ENCODE data around the gene TBKBP1. TPM values are rescaled to one million over a fixed set of nuclear protein-coding genes. Genes with fewer than 3 reads are reported as not detected.

The TBKBP1 gene
- total and polyA plus RNA-seq, 4 donors, result 0.25 to 2.0 (median 1.5) TPM

GRCh38 chr17:47670064-47670463 is 23.9 kb upstream of the TBKBP1 start:
- no peak for TF ChIP-seq CTCF (IDR thresholded peaks at IDR 0.05; ENCODE audit: low read depth, low read length, missing input control)
- no peak for TF ChIP-seq HNF4G (IDR thresholded peaks at IDR 0.05)
- TF ChIP-seq HNF4A (conservative IDR thresholded peaks at IDR 0.05), result no peak
- no peak for TF ChIP-seq RXRA (IDR thresholded peaks at IDR 0.05)
- no peak for TF ChIP-seq REST (IDR thresholded peaks at IDR 0.05)
- TF ChIP-seq NR2F2 (IDR thresholded peaks at IDR 0.05), result no peak
- TF ChIP-seq ATF3 (IDR thresholded peaks at IDR 0.05), result no peak
- TF ChIP-seq JUND (IDR thresholded peaks at IDR 0.05), result no peak
- no peak for TF ChIP-seq EGR1 (IDR thresholded peaks at IDR 0.05; ENCODE audit: low read depth in 2 of 2)
- TF ChIP-seq FOXA1 (IDR thresholded peaks at IDR 0.05), result no peak
- no peak for TF ChIP-seq MAX (IDR thresholded peaks at IDR 0.05)
- TF ChIP-seq FOXA2 (IDR thresholded peaks at IDR 0.05), result no peak
- TF ChIP-seq GABPA (IDR thresholded peaks at IDR 0.05 in 1 of 2, conservative IDR thresholded peaks at IDR 0.05 in 1 of 2), result no peak
- Histone ChIP-seq H3K9me3 (ENCODE audit: control insufficient read depth in 4 of 4, low read length in 3 of 4) (no peaks in the 10 kb centered on the region), H3K36me3 (ENCODE audit: control insufficient read depth in 4 of 4, insufficient read depth in 3 of 4, low read depth in 1 of 4, low read length in 3 of 4) (peaks cover 31 to 88% (median 80%) of the 10 kb centered on the region in 4 donors), H3K27ac (ENCODE audit: low read depth in 1 of 2, low read length in 2 of 2) (no peak overlapping the region), H3K4me3 (ENCODE audit: low read depth in 1 of 3, low read length in 3 of 3) (no peak overlapping the region), H3K9ac (ENCODE audit: low read depth in 1 of 2, low read length in 2 of 2) (no peak overlapping the region), H3K4me1 (ENCODE audit: control insufficient read depth in 4 of 4, insufficient read depth in 4 of 4, low read length in 3 of 4) (no peaks in the 10 kb centered on the region), H3K27me3 (ENCODE audit: control insufficient read depth in 4 of 4, insufficient read depth in 4 of 4, low read length in 3 of 4) (no peaks in the 10 kb centered on the region)
- WGBS, result 34% methylated on average over 1 of the region's 1 CpG
- no peak for DNase-seq (ENCODE audit: low spot score)

- Histone ChIP-seq H3K4me3 (ENCODE audit: low read depth in 1 of 3, low read length in 3 of 3) (no peak overlapping the region), H3K9ac (ENCODE audit: low read depth in 1 of 2, low read length in 2 of 2) (no peak overlapping the region), H3K9me3 (ENCODE audit: control insufficient read depth in 4 of 4, low read length in 3 of 4) (no peaks in the 10 kb centered on the region), H3K4me1 (ENCODE audit: control insufficient read depth in 4 of 4, insufficient read depth in 4 of 4, low read length in 3 of 4) (no peaks in the 10 kb centered on the region), H3K36me3 (ENCODE audit: control insufficient read depth in 4 of 4, insufficient read depth in 3 of 4, low read depth in 1 of 4, low read length in 3 of 4) (peaks cover 42 to 96% (median 92%) of the 10 kb centered on the region in 4 donors), H3K27me3 (ENCODE audit: control insufficient read depth in 4 of 4, insufficient read depth in 4 of 4, low read length in 3 of 4) (no peaks in the 10 kb centered on the region), H3K27ac (ENCODE audit: low read depth in 1 of 2, low read length in 2 of 2) (no peak overlapping the region)
- 93% methylated on average over 4 of the region's 4 CpGs for WGBS
- DNase-seq (ENCODE audit: low spot score), result no peak
- no peak for TF ChIP-seq FOXA1 (IDR thresholded peaks at IDR 0.05)
- TF ChIP-seq RXRA (IDR thresholded peaks at IDR 0.05), result no peak
- no peak for TF ChIP-seq SP1 (IDR thresholded peaks at IDR 0.05)
- no peak for TF ChIP-seq ATF3 (IDR thresholded peaks at IDR 0.05)
- no peak for TF ChIP-seq CTCF (IDR thresholded peaks at IDR 0.05; ENCODE audit: low read depth, low read length, missing input control)
- TF ChIP-seq ZBTB33 (IDR thresholded peaks at IDR 0.05), result no peak
- TF ChIP-seq RAD21 (IDR thresholded peaks at IDR 0.05), result no peak
- no peak for TF ChIP-seq TAF1 (conservative IDR thresholded peaks at IDR 0.05)
- TF ChIP-seq HNF4A (conservative IDR thresholded peaks at IDR 0.05), result no peak
- no peak for TF ChIP-seq YY1 (IDR thresholded peaks at IDR 0.05)
- no peak for TF ChIP-seq GABPA (IDR thresholded peaks at IDR 0.05 in 1 of 2, conservative IDR thresholded peaks at IDR 0.05 in 1 of 2)
These were observed 19.5 kb upstream of the TBKBP1 start for GRCh38 chr17:47674499-47674898.
